ENCODE measurements around the gene TMEM115.

Gene TMEM115

DNA sequence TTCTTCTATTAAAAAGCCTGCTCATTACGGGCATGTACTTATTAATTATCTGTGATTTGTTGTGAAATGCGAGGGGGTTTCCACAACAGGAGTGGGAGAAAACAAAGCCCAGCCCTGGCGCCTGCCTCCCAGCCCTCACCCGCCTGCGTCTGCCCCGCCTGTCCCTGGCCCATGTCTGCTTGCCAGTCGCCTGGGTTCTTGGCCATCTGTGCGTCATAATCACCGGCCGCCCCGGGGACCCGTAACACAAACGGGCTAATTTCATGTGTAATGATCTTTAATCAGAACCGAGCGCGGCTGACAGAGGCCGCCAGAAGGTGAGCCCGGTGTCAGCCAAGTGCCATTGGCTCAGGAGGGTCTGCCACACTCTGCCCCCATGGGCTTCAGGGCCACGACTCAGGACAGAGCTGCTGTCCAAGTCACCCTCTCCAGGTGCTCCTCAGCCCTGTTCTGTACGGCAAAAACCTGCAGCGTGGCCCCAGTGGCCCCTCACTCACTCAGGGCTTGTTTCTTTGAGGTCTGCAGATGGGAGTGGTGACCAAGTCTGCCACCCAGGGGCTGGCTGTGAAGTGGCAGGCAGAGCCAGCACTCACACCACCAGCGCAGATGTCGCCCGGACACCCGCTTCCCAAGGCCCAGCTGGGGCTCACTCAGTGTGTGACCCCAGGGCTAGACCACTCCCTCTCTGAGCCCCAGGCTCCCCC is 28.8 kb upstream of the TMEM115 start:
- no peak overlapping the region for H3K27ac ChIP-seq
- no peak for TF ChIP-seq ZFX (IDR thresholded peaks at IDR 0.05)
- TF ChIP-seq, protein P1, sequence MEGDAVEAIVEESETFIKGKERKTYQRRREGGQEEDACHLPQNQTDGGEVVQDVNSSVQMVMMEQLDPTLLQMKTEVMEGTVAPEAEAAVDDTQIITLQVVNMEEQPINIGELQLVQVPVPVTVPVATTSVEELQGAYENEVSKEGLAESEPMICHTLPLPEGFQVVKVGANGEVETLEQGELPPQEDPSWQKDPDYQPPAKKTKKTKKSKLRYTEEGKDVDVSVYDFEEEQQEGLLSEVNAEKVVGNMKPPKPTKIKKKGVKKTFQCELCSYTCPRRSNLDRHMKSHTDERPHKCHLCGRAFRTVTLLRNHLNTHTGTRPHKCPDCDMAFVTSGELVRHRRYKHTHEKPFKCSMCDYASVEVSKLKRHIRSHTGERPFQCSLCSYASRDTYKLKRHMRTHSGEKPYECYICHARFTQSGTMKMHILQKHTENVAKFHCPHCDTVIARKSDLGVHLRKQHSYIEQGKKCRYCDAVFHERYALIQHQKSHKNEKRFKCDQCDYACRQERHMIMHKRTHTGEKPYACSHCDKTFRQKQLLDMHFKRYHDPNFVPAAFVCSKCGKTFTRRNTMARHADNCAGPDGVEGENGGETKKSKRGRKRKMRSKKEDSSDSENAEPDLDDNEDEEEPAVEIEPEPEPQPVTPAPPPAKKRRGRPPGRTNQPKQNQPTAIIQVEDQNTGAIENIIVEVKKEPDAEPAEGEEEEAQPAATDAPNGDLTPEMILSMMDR (conservative IDR thresholded peaks at IDR 0.05), result no peak

DNA sequence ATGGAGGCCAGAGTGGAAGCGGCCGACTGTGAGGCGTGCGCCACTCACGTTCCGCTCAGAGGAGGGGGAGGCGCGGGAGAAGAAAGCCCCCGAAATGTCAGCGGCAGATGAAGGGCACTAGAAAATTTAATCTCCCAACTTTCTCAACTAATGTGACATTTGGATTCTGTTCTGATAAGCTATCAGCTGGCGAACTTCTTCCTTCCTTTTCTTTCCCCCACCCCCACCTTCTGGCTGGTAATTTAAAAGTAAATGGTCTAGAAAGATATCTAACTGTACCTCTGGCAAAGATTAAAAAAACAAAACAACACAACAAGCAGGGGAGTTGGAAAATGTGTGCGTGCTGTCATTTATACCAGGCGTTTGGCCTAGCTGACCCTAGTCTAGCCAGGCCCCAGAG is 26.4 kb upstream of the TMEM115 start:
- TF ChIP-seq ZFX (IDR thresholded peaks at IDR 0.05), result no peak
- TF ChIP-seq, protein P1 (conservative IDR thresholded peaks at IDR 0.05), result no peak
- no peak overlapping the region for H3K27ac ChIP-seq

GRCh38 chr3:50383750-50384149 is 24.4 kb upstream of the TMEM115 start:
- H3K27ac ChIP-seq, result no peak overlapping the region
- TF ChIP-seq ZFX (IDR thresholded peaks at IDR 0.05), result no peak
- TF ChIP-seq, protein P1 (conservative IDR thresholded peaks at IDR 0.05), result no peak

DNA sequence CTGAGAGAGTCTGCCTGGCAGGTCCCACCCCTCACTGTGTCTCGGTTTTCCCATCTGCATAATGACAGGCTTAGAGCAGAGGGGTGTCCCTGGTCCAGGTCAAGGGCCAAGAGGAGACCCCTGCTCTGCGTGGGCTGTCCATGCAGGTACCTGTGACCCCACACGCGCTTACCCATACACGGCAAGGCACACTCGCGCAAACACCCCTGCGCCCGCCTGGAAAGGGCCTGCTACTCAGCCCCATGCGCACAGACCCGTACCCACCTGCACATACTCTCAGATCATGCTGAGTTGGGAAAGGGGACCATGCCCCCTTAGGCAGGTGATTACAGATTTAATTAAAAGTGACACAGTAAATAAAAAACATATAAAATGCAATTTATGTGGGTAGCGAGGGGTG is 23.4 kb upstream of the TMEM115 start:
- no peak for TF ChIP-seq ZFX (IDR thresholded peaks at IDR 0.05)
- TF ChIP-seq, protein P1 (conservative IDR thresholded peaks at IDR 0.05), result no peak
- H3K27ac ChIP-seq, result no peak overlapping the region

DNA sequence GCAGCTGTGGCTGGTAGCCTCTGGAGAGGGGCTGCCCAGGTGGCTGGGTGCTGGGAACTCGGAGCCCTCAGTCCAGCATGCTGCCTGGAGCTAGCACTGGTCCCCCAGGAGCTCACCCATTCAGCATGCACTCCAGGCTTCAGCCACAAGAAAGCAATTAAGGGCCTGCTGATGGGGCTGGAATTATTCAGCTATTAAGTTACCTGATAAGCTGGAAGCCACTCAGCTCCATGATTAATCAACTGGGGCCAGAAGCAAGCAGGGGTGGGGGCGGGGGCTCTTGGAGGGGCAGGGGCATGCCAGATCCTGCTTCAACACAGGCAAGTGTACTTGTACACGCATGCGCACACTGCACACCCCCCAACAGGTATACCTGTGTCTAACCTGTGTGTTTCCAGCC is 22.1 kb upstream of the TMEM115 start:
- H3K27ac ChIP-seq, result no peak overlapping the region
- TF ChIP-seq, protein P1 (conservative IDR thresholded peaks at IDR 0.05), result no peak
- no peak for TF ChIP-seq ZFX (IDR thresholded peaks at IDR 0.05)

- TF ChIP-seq ZFX (IDR thresholded peaks at IDR 0.05), result no peak
- TF ChIP-seq, protein P1 (conservative IDR thresholded peaks at IDR 0.05), result no peak
- H3K27ac ChIP-seq, result no peak overlapping the region
These were observed 21.2 kb upstream of the TMEM115 start for GRCh38 chr3:50380405-50381085.

DNA sequence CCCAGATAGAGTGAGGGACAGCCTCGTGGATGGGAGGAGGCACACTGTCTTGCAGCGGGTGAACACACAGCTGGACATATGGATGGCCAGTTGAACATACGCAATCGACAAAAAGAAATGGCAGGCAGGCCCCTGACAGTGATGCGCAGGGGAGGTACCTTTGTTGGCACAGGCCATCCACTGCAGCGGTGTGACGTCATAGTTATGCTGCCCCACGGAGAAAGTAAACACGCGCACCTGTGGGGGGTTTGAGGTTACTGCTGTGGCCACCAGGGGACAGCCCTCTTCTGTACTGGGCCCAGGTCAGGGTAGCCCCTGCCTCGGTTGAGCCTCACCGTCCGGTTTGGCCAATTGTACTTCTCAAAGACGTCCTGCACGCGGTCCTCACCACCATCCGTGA is 19.4 kb upstream of the TMEM115 start:
- H3K27ac ChIP-seq, result no peak overlapping the region
- TF ChIP-seq, protein P1 (conservative IDR thresholded peaks at IDR 0.05), result no peak
- no peak for TF ChIP-seq ZFX (IDR thresholded peaks at IDR 0.05)
